WTC11 (cell line): Measurements from ENCODE around the gene RDH12. TPM values are rescaled to one million over a fixed set of nuclear protein-coding genes. Genes with fewer than 3 reads are reported as not detected.

Source experiments
- ATAC-seq: fragments of 200-7000 bp; cut with Tn5 transposase; 2 replicates; pipeline ENCODE4 v1.10.0; 2021; ENCODE audit warnings: mild to moderate bottlenecking, moderate library complexity
- CTCF ChIA-PET: fragments of 300-600 bp; sonication (Branson Sonifier 250); formaldehyde crosslinking; loops from one replicate; lab custom pipeline; 2021; ENCODE audit warnings: antibody characterized with exemption; lab: Charles Lee
- POLR2A ChIA-PET: fragments of 350-600 bp; sonication (Branson Sonifier 250); formaldehyde crosslinking; loops from one replicate; lab custom pipeline; 2021; ENCODE audit warnings: antibody characterized with exemption; lab: Charles Lee
- DNase-seq: peaks from one replicate; pipeline ENCODE4 v3.0.0; 2021; ENCODE audit warnings: low spot score
- H3K27ac Mint-ChIP-seq: 2 replicates; pipeline ENCODE4 v1.8.0; 2021; ENCODE audit warnings: mixed read lengths
- H3K27me3 Mint-ChIP-seq: 2 replicates; pipeline ENCODE4 v1.8.0; 2021; ENCODE audit warnings: low read depth, mild to moderate bottlenecking, moderate library complexity, mixed read lengths
- H3K36me3 Mint-ChIP-seq: 2 replicates; pipeline ENCODE4 v1.8.0; 2021; ENCODE audit warnings: mixed read lengths
- H3K4me1 Mint-ChIP-seq: 2 replicates; pipeline ENCODE4 v1.8.0; 2022; ENCODE audit warnings: mixed read lengths
- H3K4me3 Mint-ChIP-seq: 2 replicates; pipeline ENCODE4 v1.8.0; 2021; ENCODE audit warnings: mild to moderate bottlenecking, moderate library complexity, mixed read lengths
- H3K9me3 Mint-ChIP-seq: 2 replicates; pipeline ENCODE4 v1.8.0; 2021; ENCODE audit warnings: mixed read lengths
- ARID4B ChIP-seq: sonication (generic); formaldehyde crosslinking; IDR thresholded peaks from 2 replicates; pipeline ENCODE4 v1.8.0; 2023; ENCODE audit warnings: missing genetic modification reagents, mild to moderate bottlenecking, borderline replicate concordance
- ATF2 ChIP-seq: sonication (generic); formaldehyde crosslinking; IDR thresholded peaks from 2 replicates; pipeline ENCODE4 v1.8.1; 2022; ENCODE audit warnings: low read depth, missing genetic modification reagents, borderline replicate concordance
- ERG ChIP-seq: fragments of 250-450 bp; sonication (Bioruptor Pico); IDR thresholded peaks from 2 replicates; pipeline ENCODE4 v1.8.0; 2021; ENCODE audit warnings: mild to moderate bottlenecking
- ETV6 ChIP-seq: sonication (generic); formaldehyde crosslinking; IDR thresholded peaks from 2 replicates; pipeline ENCODE4 v1.8.1; 2022; ENCODE audit warnings: mild to moderate bottlenecking, missing genetic modification reagents
- FOXJ3 ChIP-seq: sonication (generic); formaldehyde crosslinking; IDR thresholded peaks from 2 replicates; pipeline ENCODE4 v1.9.0; 2021; ENCODE audit warnings: missing genetic modification reagents, mild to moderate bottlenecking, borderline replicate concordance
- GABPB1 ChIP-seq: sonication (generic); formaldehyde crosslinking; IDR thresholded peaks from 2 replicates; pipeline ENCODE4 v1.8.1; 2023; ENCODE audit warnings: mild to moderate bottlenecking, missing genetic modification reagents
- JUN ChIP-seq: sonication (generic); formaldehyde crosslinking; IDR thresholded peaks from 2 replicates; pipeline ENCODE4 v1.8.0; 2023; ENCODE audit warnings: mild to moderate bottlenecking, missing genetic modification reagents
- KAT7 ChIP-seq: sonication (generic); formaldehyde crosslinking; IDR thresholded peaks from 2 replicates; pipeline ENCODE4 v1.8.1; 2023; ENCODE audit warnings: missing genetic modification reagents, mild to moderate bottlenecking, borderline replicate concordance
- NR1H2 ChIP-seq: sonication (generic); formaldehyde crosslinking; IDR thresholded peaks from 2 replicates; pipeline ENCODE4 v1.9.0; 2021; ENCODE audit warnings: mild to moderate bottlenecking, moderate library complexity, missing genetic modification reagents
- PRDM15 ChIP-seq: sonication (generic); formaldehyde crosslinking; IDR thresholded peaks from 2 replicates; pipeline ENCODE4 v1.8.0; 2022; ENCODE audit warnings: missing genetic modification reagents
- SOX15 ChIP-seq: fragments of 250-450 bp; sonication (Bioruptor Pico); IDR thresholded peaks from 2 replicates; pipeline ENCODE4 v1.9.0; 2021; ENCODE audit warnings: mild to moderate bottlenecking
- TEAD4 ChIP-seq: sonication (generic); formaldehyde crosslinking; IDR thresholded peaks from 2 replicates; pipeline ENCODE4 v1.8.0; 2022; ENCODE audit warnings: mild to moderate bottlenecking, missing genetic modification reagents
- USF1 ChIP-seq: sonication (generic); formaldehyde crosslinking; IDR thresholded peaks from 2 replicates; pipeline ENCODE4 v1.8.0; 2022; ENCODE audit warnings: mild to moderate bottlenecking, missing genetic modification reagents
- ZBTB21 ChIP-seq: sonication (generic); formaldehyde crosslinking; IDR thresholded peaks from 2 replicates; pipeline ENCODE4 v1.8.1; 2023; ENCODE audit warnings: mild to moderate bottlenecking, missing genetic modification reagents, borderline replicate concordance
- ZMAT4 ChIP-seq: fragments of 250-450 bp; sonication (Bioruptor Pico); IDR thresholded peaks from 2 replicates; pipeline ENCODE4 v1.9.0; 2021; ENCODE audit warnings: mild to moderate bottlenecking
- ZNF138 ChIP-seq: sonication (generic); formaldehyde crosslinking; conservative IDR thresholded peaks from 2 replicates; pipeline ENCODE4 v1.8.1; 2022; ENCODE audit warnings: mild to moderate bottlenecking, moderate library complexity, missing genetic modification reagents
- ZNF219 ChIP-seq: sonication (generic); formaldehyde crosslinking; IDR thresholded peaks from 2 replicates; pipeline ENCODE4 v1.8.0; 2023; ENCODE audit warnings: missing genetic modification reagents, mild to moderate bottlenecking, borderline replicate concordance
- ZNF232 ChIP-seq: sonication (generic); formaldehyde crosslinking; IDR thresholded peaks from 2 replicates; pipeline ENCODE4 v1.8.0; 2022; ENCODE audit warnings: mild to moderate bottlenecking, missing genetic modification reagents
- ZNF317 ChIP-seq: sonication (generic); formaldehyde crosslinking; IDR thresholded peaks from 2 replicates; pipeline ENCODE4 v1.8.1; 2023; ENCODE audit warnings: low read depth, mild to moderate bottlenecking, moderate library complexity, missing genetic modification reagents, borderline replicate concordance
- ZNF425 ChIP-seq: fragments of 250-450 bp; sonication (Bioruptor Pico); conservative IDR thresholded peaks from 2 replicates; pipeline ENCODE4 v1.9.0; 2021; ENCODE audit warnings: mild to moderate bottlenecking
- ZNF671 ChIP-seq: fragments of 250-450 bp; sonication (Bioruptor Pico); IDR thresholded peaks from 2 replicates; pipeline ENCODE4 v1.8.0; 2021; ENCODE audit warnings: mild to moderate bottlenecking
- total RNA-seq: library from RNA; stranded (reverse); gene quantifications from 3 replicates; pipeline ENCODE4 v1.2.3, GENCODE V29; 2021

The RDH12 gene
- total RNA-seq, 1 experiment from 2014 or later = 0.77 TPM

GRCh38 chr14:67690011-67690410, 11.7 kb upstream of the RDH12 start (continued):
- TF ChIP-seq ATF2 = no peak

GRCh38 chr14:67694791-67695393, 6.8 kb upstream of the RDH12 start:
- CTCF ChIA-PET = interaction anchor here (0.5 to 2.6 kb wide), 14 partner anchors 10 to 335 kb away, joined by 3 to 23 read pairs (median 4); partner anchors contain the start of genes ARG2, ATP6V1D and PIGH
- TF ChIP-seq ARID4B (CRISPR knock-in tag) (peak; percentile 33; the same call in 1 of the 2 replicates), PRDM15 (CRISPR knock-in tag) (no peak), ZNF425 (CRISPR knock-in tag) (no peak), ERG (CRISPR knock-in tag) (no peak), ZNF138 (no peak), ZNF232 (no peak), ZNF219 (CRISPR knock-in tag) (no peak), KAT7 (CRISPR knock-in tag) (no peak), SOX15 (no peak), GABPB1 (CRISPR knock-in tag) (0 out of 2 replicates have a peak, but pooled peaks have one; percentile 11), ZMAT4 (CRISPR knock-in tag) (no peak), JUN (no peak), FOXJ3 (CRISPR knock-in tag) (peak; percentile 22; the same call in 1 of the 2 replicates), ZNF317 (CRISPR knock-in tag) (no peak), ZBTB21 (no peak), USF1 (CRISPR knock-in tag) (0 out of 2 replicates have a peak, but pooled peaks have one; percentile 3), TEAD4 (CRISPR knock-in tag) (no peak), NR1H2 (CRISPR knock-in tag) (0 out of 2 replicates have a peak, but pooled peaks have one; percentile 5), ETV6 (CRISPR knock-in tag) (no peak), ZNF671 (CRISPR knock-in tag) (no peak)

More at GRCh38 chr14:67694791-67695393, 6.8 kb upstream of the RDH12 start:
- Mint-ChIP-seq H3K27me3 (peaks cover 11% of the 10 kb centered on the region), H3K9me3 (no peaks in the 10 kb centered on the region), H3K4me3 (peak overlapping the region; percentile 96), H3K36me3 (peaks cover 35% of the 10 kb centered on the region), H3K4me1 (peaks cover 11% of the 10 kb centered on the region), H3K27ac (peak overlapping the region; percentile 99)
- POLR2A ChIA-PET = interaction anchor here (0.6 to 2.1 kb wide), 16 partner anchors 10 to 335 kb away, joined by 3 to 21 read pairs (median 4); partner anchors contain the start of genes ARG2, ATP6V1D, EIF2S1 and PIGH
- peak; percentile 70 for DNase-seq
- ATAC-seq = peak; percentile 88
